Right lobe of liver (tissue), 4 donors: ENCODE data around the gene ZNF221.

ENCODE experiments used
- POLR2A ChIP-seq: fragments of 450-650 bp; IDR thresholded peaks from one replicate; pipeline ENCODE4 v1.6.1; 2017; ENCODE audit warnings: antibody characterized with exemption, mild to moderate bottlenecking
- TF ChIP-seq, protein P1 (sequence below), 4 donors: fragments of 200-600 bp in 3 of 4; fragments of 450-650 bp in 1 of 4; IDR thresholded peaks; one replicate each; pipeline versions ENCODE4 v1.5.1 to v1.8.0; 2016 to 2022; ENCODE audit warnings: antibody characterized with exemption in 4 of 4, mild to moderate bottlenecking in 2 of 4
- donor health status: DM: no; HTN: no; CAD: no.
- donor health status: DM: no; HTN: no; CAD: no.
- donor health status: DM: no; HTN: yes; CAD: no.

DNA sequence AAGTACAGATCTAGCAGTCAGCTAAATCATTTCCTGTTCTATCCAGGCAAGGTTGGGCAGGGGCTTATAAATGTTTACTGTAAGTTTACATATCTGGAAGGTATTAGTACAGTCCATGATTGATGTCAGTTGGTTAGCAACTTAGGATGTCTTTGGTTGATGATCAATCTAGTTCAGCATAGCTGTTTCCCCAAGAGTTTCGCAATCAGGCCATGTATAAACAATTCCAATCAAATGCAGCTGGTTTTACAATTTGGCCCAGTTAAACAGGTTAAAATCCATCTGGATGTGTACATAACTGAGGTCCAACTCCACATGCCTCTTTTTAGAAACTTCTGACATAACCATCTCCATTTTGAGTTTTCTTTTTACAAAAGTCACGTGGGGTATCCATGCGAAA lies 6.9 kb downstream of the ZNF221 start:
- TF ChIP-seq, protein P1, sequence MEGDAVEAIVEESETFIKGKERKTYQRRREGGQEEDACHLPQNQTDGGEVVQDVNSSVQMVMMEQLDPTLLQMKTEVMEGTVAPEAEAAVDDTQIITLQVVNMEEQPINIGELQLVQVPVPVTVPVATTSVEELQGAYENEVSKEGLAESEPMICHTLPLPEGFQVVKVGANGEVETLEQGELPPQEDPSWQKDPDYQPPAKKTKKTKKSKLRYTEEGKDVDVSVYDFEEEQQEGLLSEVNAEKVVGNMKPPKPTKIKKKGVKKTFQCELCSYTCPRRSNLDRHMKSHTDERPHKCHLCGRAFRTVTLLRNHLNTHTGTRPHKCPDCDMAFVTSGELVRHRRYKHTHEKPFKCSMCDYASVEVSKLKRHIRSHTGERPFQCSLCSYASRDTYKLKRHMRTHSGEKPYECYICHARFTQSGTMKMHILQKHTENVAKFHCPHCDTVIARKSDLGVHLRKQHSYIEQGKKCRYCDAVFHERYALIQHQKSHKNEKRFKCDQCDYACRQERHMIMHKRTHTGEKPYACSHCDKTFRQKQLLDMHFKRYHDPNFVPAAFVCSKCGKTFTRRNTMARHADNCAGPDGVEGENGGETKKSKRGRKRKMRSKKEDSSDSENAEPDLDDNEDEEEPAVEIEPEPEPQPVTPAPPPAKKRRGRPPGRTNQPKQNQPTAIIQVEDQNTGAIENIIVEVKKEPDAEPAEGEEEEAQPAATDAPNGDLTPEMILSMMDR (IDR thresholded peaks at IDR 0.05): no peak
- no peak for TF ChIP-seq POLR2A
